Progenitor cell of endocrine pancreas (in vitro differentiated cells): ENCODE measurements around the gene CIITA. TPM values are rescaled to one million over a fixed set of nuclear protein-coding genes. Genes with fewer than 3 reads are reported as not detected.

Source experiments
- DNase-seq: peaks from one replicate; pipeline ENCODE4 v3.0.0; 2021; ENCODE audit warnings: low spot score; ENCODE audit not compliant: unreplicated experiment
- H3K27ac Mint-ChIP-seq: 2 replicates; pipeline ENCODE4 v1.8.0; 2021; ENCODE audit warnings: mild to moderate bottlenecking, moderate library complexity, mixed read lengths
- H3K27me3 Mint-ChIP-seq: 2 replicates; pipeline ENCODE4 v1.8.0; 2021; ENCODE audit warnings: mixed read lengths
- H3K36me3 Mint-ChIP-seq: 2 replicates; pipeline ENCODE4 v1.8.0; 2022; ENCODE audit warnings: mixed read lengths; ENCODE audit not compliant: insufficient read depth
- H3K4me1 Mint-ChIP-seq: 2 replicates; pipeline ENCODE4 v1.8.0; 2021; ENCODE audit warnings: low read depth, mixed read lengths
- H3K4me3 Mint-ChIP-seq: 2 replicates; pipeline ENCODE4 v1.8.0; 2021; ENCODE audit warnings: low read depth, mild to moderate bottlenecking, moderate library complexity, mixed read lengths
- H3K9me3 Mint-ChIP-seq: 2 replicates; pipeline ENCODE4 v1.8.0; 2021; ENCODE audit warnings: low read depth, mixed read lengths
- total RNA-seq: library from RNA; stranded (reverse); gene quantifications from 2 replicates; pipeline ENCODE4 v1.2.1, GENCODE V29; 2021
- TF ChIP-seq, protein P1 (sequence below): fragments of 200-600 bp; sonication (generic); IDR thresholded peaks from one replicate; pipeline ENCODE4 v1.5.0; 2021; ENCODE audit warnings: antibody characterized with exemption, mild to moderate bottlenecking; ENCODE audit not compliant: unreplicated experiment

The CIITA gene
- total RNA-seq, 1 donor from 2014 or later = not detected

DNA sequence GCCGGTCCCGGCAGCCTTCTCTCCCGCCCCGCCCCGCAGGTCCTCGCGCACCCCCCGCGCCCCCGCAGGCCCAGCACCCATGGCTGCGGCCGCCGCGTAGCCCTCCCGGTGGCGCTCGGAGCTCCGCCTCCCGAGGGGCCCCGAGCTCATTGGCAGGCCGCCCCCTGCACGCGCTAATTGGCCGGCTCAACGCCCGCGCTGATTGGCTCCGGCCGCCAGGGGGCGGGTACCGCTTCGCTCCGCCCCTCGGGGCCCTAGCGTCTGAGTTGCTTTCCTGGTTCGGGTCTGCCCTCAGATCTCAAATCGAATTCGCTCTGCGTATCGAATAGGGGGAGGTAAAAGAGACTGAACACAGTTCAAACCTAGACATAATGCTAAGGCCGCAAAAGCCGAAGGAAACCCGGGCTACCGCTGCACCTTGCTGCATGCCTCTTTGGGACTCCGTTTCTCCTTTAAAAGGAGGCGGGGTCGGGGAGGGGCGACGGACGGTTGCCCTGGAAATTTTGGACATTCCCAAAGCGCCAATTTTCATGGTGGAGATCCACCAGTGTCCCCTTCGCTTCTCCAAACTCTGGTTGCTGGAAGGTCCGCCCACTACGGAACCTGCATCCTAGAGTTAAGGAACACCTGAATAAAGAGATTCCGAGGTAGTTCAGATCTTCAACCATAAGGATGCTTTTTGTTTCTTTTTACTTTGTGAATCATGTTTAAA lies 65.5 kb downstream of the CIITA start, which contains the start of gene DEXI:
Gene DEXI, minus strand, starts transcription at position 117 of the 712 bp plus-strand sequence. CDS start 463 bp downstream, outside the sequence.
- peaks cover 36% of the 10 kb centered on the region for H3K4me1 Mint-ChIP-seq
- no peaks in the 10 kb centered on the region for H3K27me3 Mint-ChIP-seq
- TF ChIP-seq, protein P1, sequence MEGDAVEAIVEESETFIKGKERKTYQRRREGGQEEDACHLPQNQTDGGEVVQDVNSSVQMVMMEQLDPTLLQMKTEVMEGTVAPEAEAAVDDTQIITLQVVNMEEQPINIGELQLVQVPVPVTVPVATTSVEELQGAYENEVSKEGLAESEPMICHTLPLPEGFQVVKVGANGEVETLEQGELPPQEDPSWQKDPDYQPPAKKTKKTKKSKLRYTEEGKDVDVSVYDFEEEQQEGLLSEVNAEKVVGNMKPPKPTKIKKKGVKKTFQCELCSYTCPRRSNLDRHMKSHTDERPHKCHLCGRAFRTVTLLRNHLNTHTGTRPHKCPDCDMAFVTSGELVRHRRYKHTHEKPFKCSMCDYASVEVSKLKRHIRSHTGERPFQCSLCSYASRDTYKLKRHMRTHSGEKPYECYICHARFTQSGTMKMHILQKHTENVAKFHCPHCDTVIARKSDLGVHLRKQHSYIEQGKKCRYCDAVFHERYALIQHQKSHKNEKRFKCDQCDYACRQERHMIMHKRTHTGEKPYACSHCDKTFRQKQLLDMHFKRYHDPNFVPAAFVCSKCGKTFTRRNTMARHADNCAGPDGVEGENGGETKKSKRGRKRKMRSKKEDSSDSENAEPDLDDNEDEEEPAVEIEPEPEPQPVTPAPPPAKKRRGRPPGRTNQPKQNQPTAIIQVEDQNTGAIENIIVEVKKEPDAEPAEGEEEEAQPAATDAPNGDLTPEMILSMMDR = peak; percentile 26
- peaks cover 2% of the 10 kb centered on the region for H3K36me3 Mint-ChIP-seq
- peak; percentile 93 for DNase-seq
- peak within 1 kb of the TSS; percentile 24 for H3K27ac Mint-ChIP-seq
- H3K4me3 Mint-ChIP-seq = peak within 1 kb of the TSS; percentile 84
- H3K9me3 Mint-ChIP-seq = no peaks in the 10 kb centered on the region

GRCh38 chr16:10943064-10943353 lies 66.0 kb downstream of the CIITA start:
- Mint-ChIP-seq H3K36me3 (peaks cover 2% of the 10 kb centered on the region), H3K9me3 (no peaks in the 10 kb centered on the region), H3K4me3 (peak overlapping the region; percentile 70), H3K27me3 (no peaks in the 10 kb centered on the region), H3K4me1 (peaks cover 36% of the 10 kb centered on the region), H3K27ac (no peak overlapping the region)
- no peak for DNase-seq
- TF ChIP-seq, protein P1 = no peak

GRCh38 chr16:10944249-10945064 lies 67.5 kb downstream of the CIITA start, which contains the start of gene CLEC16A:
CLEC16A (plus strand) TSS chr16:10944564; CDS start chr16:10944718, 154 bp downstream.
- H3K9me3 Mint-ChIP-seq = no peaks in the 10 kb centered on the region
- H3K27me3 Mint-ChIP-seq = no peaks in the 10 kb centered on the region
- H3K27ac Mint-ChIP-seq = peak within 1 kb of the TSS; percentile 85
- TF ChIP-seq, protein P1 = peak; percentile 6
- DNase-seq = peak; percentile 92
- H3K36me3 Mint-ChIP-seq = peaks cover 1% of the 10 kb centered on the region
- peak within 1 kb of the TSS; percentile 86 for H3K4me3 Mint-ChIP-seq
- peaks cover 33% of the 10 kb centered on the region for H3K4me1 Mint-ChIP-seq

DNA sequence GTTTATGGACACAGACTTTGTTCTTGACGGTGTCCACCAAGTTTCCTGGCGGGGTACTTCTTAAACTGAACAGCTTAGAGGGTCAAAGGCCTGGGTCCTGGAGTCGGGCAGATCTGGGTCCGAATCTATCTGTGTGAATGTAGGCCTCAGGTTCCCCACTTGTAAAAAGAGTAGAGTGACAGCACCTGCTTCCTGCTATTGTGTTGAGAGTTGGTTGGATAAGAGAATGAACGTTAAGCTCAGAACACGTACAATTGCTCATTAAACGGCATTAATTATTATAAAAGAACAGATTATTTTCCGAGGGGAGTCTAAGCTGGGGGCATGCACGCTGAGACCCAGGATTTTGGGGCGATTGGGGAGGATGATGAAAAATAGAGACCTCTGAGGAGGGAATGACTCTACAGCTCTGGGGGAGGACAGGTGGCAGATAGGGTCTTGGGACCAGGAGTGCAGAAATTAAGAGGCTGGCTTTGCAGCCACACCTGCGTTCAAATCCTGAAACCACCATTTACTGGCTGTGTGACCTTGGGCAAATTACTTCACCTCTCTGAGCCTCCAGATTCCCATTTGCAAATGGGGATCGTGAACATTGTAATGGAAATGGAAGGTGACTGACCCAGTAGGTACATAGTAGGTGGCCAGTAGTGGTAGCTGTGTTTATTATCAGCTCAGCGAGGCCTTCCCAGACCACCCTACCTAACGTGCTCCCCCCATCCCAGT lies 68.2 kb downstream of the CIITA start:
- Mint-ChIP-seq H3K36me3 (no peaks in the 10 kb centered on the region), H3K27me3 (no peaks in the 10 kb centered on the region), H3K9me3 (no peaks in the 10 kb centered on the region), H3K4me1 (peaks cover 28% of the 10 kb centered on the region), H3K4me3 (peak overlapping the region; percentile 86), H3K27ac (peak overlapping the region; percentile 85)
- DNase-seq = no peak
- TF ChIP-seq, protein P1 = no peak

DNA sequence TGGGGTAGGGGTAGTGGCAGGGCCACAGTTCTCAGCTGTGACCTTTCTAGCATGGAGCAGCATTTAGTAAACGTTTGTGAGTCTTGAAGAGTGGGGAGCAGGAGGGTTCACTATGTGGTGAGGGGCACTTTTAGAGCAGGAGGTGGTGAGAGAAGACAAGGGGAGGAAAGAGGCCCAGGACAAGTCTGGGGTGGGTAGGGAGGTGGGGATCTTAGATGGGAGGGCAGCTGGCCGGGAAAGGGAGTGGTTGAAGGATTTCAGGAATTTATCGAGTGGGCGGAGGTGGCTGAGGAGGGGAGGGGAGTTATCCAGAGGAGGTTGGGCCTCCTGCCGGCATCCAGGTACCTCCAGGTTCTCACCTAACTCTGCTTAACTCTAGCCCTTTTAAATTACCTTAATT lies 69.3 kb downstream of the CIITA start:
- DNase-seq = no peak
- H3K27ac Mint-ChIP-seq = peak overlapping the region; percentile 67

More for the DNA sequence above, 69.3 kb downstream of the CIITA start:
- H3K4me1 Mint-ChIP-seq = peaks cover 18% of the 10 kb centered on the region
- H3K9me3 Mint-ChIP-seq = no peaks in the 10 kb centered on the region
- TF ChIP-seq, protein P1 = no peak
- no peaks in the 10 kb centered on the region for H3K36me3 Mint-ChIP-seq
- H3K27me3 Mint-ChIP-seq = no peaks in the 10 kb centered on the region
- peak overlapping the region; percentile 86 for H3K4me3 Mint-ChIP-seq
